SU-DHL-6 (cell line): ENCODE data around the gene FRAS1.

Experiments used
- H2AFZ ChIP-seq: fragments of 200-600 bp; sonication (generic); 2 replicates; pipeline ENCODE4 v1.6.1; 2014; ENCODE audit warnings: low read depth, mild to moderate bottlenecking, moderate library complexity, mixed read lengths, antibody characterized with exemption, low read length; ENCODE audit not compliant: severe bottlenecking
- H3F3A ChIP-seq: fragments of 200-600 bp; shearing (Covaris generic); 2 replicates; pipeline ENCODE4 v1.6.0; 2016; ENCODE audit warnings: antibody characterized with exemption, mild to moderate bottlenecking; ENCODE audit not compliant: insufficient read depth
- H3K27ac ChIP-seq: fragments of 200-600 bp; sonication (generic); 2 replicates; pipeline ENCODE4 v1.5.1; 2016; ENCODE audit warnings: low read depth, mild to moderate bottlenecking, low read length, moderate library complexity, mixed read lengths
- H3K27me3 ChIP-seq: fragments of 200-600 bp; sonication (generic), shearing (Covaris generic); 2 replicates; pipeline ENCODE4 v1.6.0; 2014; ENCODE audit warnings: mild to moderate bottlenecking, low read length
- H3K36me3 ChIP-seq: fragments of 200-600 bp; sonication (generic); 2 replicates; pipeline ENCODE4 v1.6.1; 2014; ENCODE audit warnings: mild to moderate bottlenecking, low read length, mixed read lengths
- H3K4me2 ChIP-seq: fragments of 300-600, 200-600 bp; shearing (Covaris generic), sonication (generic); 2 replicates; pipeline ENCODE4 v1.6.0; 2014; ENCODE audit warnings: low read length, low read depth, mild to moderate bottlenecking; ENCODE audit not compliant: poor library complexity, severe bottlenecking
- H3K4me3 ChIP-seq: fragments of 200-600 bp; sonication (generic); 2 replicates; pipeline ENCODE4 v1.5.1; 2014; ENCODE audit warnings: antibody characterized with exemption, low read length, mild to moderate bottlenecking, mixed read lengths; ENCODE audit not compliant: insufficient read depth, poor library complexity, severe bottlenecking
- H3K79me2 ChIP-seq: fragments of 200-600 bp; sonication (generic); 2 replicates; pipeline ENCODE4 v1.6.1; 2014; ENCODE audit warnings: mild to moderate bottlenecking, low read length, moderate library complexity; ENCODE audit not compliant: insufficient read depth
- H3K9ac ChIP-seq: fragments of 200-600 bp; sonication (generic); 2 replicates; pipeline ENCODE4 v1.7.0; 2014; ENCODE audit warnings: mild to moderate bottlenecking, low read length
- H3K9me2 ChIP-seq: fragments of 200-600 bp; sonication (generic); replicated peaks from 2 replicates; pipeline ENCODE4 v1.6.1; 2014; ENCODE audit warnings: low read length; ENCODE audit not compliant: insufficient read depth
- H3K9me3 ChIP-seq: fragments of 200-600 bp; sonication (generic); 2 replicates; pipeline ENCODE4 v1.6.1; 2014; ENCODE audit warnings: low read length, mixed read lengths; ENCODE audit not compliant: insufficient read depth
- H4K20me1 ChIP-seq: fragments of 200-600 bp; sonication (generic); 2 replicates; pipeline ENCODE4 v1.6.1; 2014; ENCODE audit warnings: low read depth, mild to moderate bottlenecking, antibody characterized with exemption, low read length, moderate library complexity, mixed read lengths
- CTCF ChIP-seq: fragments of 200-600 bp; sonication (generic); IDR thresholded peaks from one replicate; pipeline ENCODE4 v1.5.1; 2017; ENCODE audit warnings: antibody characterized with exemption, mild to moderate bottlenecking, low read length, moderate library complexity; ENCODE audit not compliant: insufficient read depth, poor library complexity, severe bottlenecking
- EZH2phosphoT487 ChIP-seq: fragments of 200-600 bp; sonication (generic), shearing (Covaris generic); conservative IDR thresholded peaks from 2 replicates; pipeline ENCODE4 v1.6.1; 2018; ENCODE audit warnings: mild to moderate bottlenecking, antibody characterized with exemption, low read length, moderate library complexity, mixed read lengths

The FRAS1 gene

DNA sequence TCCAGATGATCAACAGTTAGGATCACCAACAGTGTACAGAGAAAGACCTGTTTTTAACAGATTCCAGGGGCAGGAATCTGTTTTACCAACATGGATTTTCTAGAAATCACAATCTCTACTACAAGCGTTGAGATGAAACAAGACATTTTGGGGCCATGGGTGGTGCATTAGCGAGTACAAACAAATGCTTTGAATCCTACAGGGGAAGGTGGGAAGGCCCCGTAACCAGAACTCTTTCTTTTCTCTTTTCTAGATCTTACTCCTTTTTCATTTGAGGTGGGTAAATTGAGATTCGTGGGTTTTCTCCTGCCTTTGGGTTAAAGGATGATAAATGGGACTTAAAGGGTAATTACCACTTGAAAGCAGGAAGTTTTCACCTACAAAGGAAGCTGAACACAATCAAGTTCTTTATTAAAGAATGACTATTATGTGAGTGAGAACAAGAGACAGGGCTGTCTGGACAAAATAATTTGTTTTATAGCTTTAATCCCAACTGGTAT is 304.5 kb downstream of the FRAS1 start:
- H3F3A ChIP-seq: no peaks in the 10 kb centered on the region
- H3K9me2 ChIP-seq: no peaks in the 10 kb centered on the region
- H3K4me3 ChIP-seq: no peak overlapping the region
- H4K20me1 ChIP-seq: no peaks in the 10 kb centered on the region
- H3K4me2 ChIP-seq: no peak overlapping the region
- TF ChIP-seq CTCF: no peak
- no peak for TF ChIP-seq EZH2phosphoT487
- H3K79me2 ChIP-seq: no peaks in the 10 kb centered on the region
- no peak overlapping the region for H2AFZ ChIP-seq
- H3K9me3 ChIP-seq: no peaks in the 10 kb centered on the region
- no peak overlapping the region for H3K9ac ChIP-seq
- H3K27me3 ChIP-seq: no peaks in the 10 kb centered on the region
- no peaks in the 10 kb centered on the region for H3K36me3 ChIP-seq
- no peak overlapping the region for H3K27ac ChIP-seq

DNA sequence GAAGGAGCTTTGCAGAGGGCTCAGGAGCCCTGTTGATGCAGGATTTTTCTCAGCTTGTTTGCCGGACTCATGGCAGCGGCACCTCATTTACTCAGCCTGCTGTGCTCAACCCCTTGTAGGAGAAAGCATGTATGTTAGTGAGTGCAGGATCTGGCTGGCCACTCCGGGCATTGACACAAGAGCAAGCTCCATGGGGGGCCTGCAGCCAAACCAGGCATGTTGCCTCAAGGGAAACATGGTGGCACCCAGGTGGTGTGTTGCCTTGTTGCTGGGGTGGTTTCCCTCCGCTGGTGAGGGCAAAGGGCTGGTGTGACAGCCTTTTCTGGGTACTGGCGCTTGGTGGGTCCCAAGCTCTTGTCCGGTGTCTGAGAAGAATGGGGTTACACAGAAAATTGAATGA is 305.2 kb downstream of the FRAS1 start:
- H4K20me1 ChIP-seq: no peaks in the 10 kb centered on the region
- no peaks in the 10 kb centered on the region for H3K9me3 ChIP-seq
- no peak overlapping the region for H3K27ac ChIP-seq
- H3K27me3 ChIP-seq: no peaks in the 10 kb centered on the region
- H3K4me3 ChIP-seq: no peak overlapping the region
- no peak overlapping the region for H2AFZ ChIP-seq
- no peaks in the 10 kb centered on the region for H3K79me2 ChIP-seq
- TF ChIP-seq EZH2phosphoT487: no peak
- TF ChIP-seq CTCF: no peak
- no peaks in the 10 kb centered on the region for H3K36me3 ChIP-seq
- H3F3A ChIP-seq: no peaks in the 10 kb centered on the region
- no peaks in the 10 kb centered on the region for H3K9me2 ChIP-seq
- H3K9ac ChIP-seq: no peak overlapping the region
- no peak overlapping the region for H3K4me2 ChIP-seq

GRCh38 chr4:78363031-78363570 is 306.0 kb downstream of the FRAS1 start:
- TF ChIP-seq EZH2phosphoT487: no peak
- TF ChIP-seq CTCF: no peak
- Histone ChIP-seq H4K20me1 (no peaks in the 10 kb centered on the region), H2AFZ (no peak overlapping the region)

More at GRCh38 chr4:78363031-78363570, 306.0 kb downstream of the FRAS1 start:
- Histone ChIP-seq H3F3A (no peaks in the 10 kb centered on the region), H3K27ac (no peak overlapping the region), H3K9ac (no peak overlapping the region), H3K9me3 (no peaks in the 10 kb centered on the region), H3K4me2 (no peak overlapping the region), H3K79me2 (no peaks in the 10 kb centered on the region), H3K36me3 (no peaks in the 10 kb centered on the region), H3K4me3 (no peak overlapping the region), H3K27me3 (no peaks in the 10 kb centered on the region), H3K9me2 (no peaks in the 10 kb centered on the region)
